DND-41 (cell line): ENCODE results near the gene CDS2.

ENCODE experiments used
- CTCF ChIP-seq: IDR thresholded peaks from 2 replicates; pipeline ENCODE4 v1.5.1; 2012; ENCODE audit warnings: borderline replicate concordance, low read length, moderate library complexity, mild to moderate bottlenecking; ENCODE audit not compliant: poor library complexity, severe bottlenecking; ENCODE audit errors: extremely low read depth
- EZH2 ChIP-seq: IDR thresholded peaks from 3 replicates; pipeline ENCODE4 v1.6.1; 2012; ENCODE audit warnings: borderline replicate concordance, low read depth, mild to moderate bottlenecking, moderate library complexity, low read length, inconsistent platforms; ENCODE audit not compliant: severe bottlenecking

- TF ChIP-seq EZH2 (no peak), CTCF (no peak)
Measured at GRCh38 chr20:5171790-5172164, 45.0 kb downstream of the CDS2 start.
